Choroid plexus epithelial cell (primary cell): ENCODE data around the gene COX10.

Experiments used
- DNase-seq: peaks from one replicate; pipeline ENCODE4 v3.0.0-alpha.2; 2010; ENCODE audit warnings: low read depth
- H3K4me3 ChIP-seq: 2 replicates; pipeline ENCODE4 v1.5.1; 2011; ENCODE audit warnings: low read depth, mild to moderate bottlenecking, control low read depth, low read length, moderate library complexity
- CTCF ChIP-seq: conservative IDR thresholded peaks from 2 replicates; pipeline ENCODE4 v1.5.1; 2011; ENCODE audit warnings: low read depth, mild to moderate bottlenecking, control low read depth, inconsistent platforms, low read length, moderate library complexity

COX10 gene

GRCh38 chr17:14205380-14205779 lies 136.1 kb downstream of the COX10 start:
- TF ChIP-seq CTCF: no peak
- DNase-seq: no peak
- H3K4me3 ChIP-seq: no peak overlapping the region

GRCh38 chr17:14205992-14206461 lies 136.7 kb downstream of the COX10 start:
- no peak for TF ChIP-seq CTCF
- no peak overlapping the region for H3K4me3 ChIP-seq
- no peak for DNase-seq

- no peak for TF ChIP-seq CTCF
- no peak overlapping the region for H3K4me3 ChIP-seq
Measured at GRCh38 chr17:14206891-14207290, 137.6 kb downstream of the COX10 start.

GRCh38 chr17:14207791-14208190 lies 138.5 kb downstream of the COX10 start:
- DNase-seq: no peak
- no peak overlapping the region for H3K4me3 ChIP-seq
- no peak for TF ChIP-seq CTCF

More at GRCh38 chr17:14206891-14207290, 137.6 kb downstream of the COX10 start:
- DNase-seq: no peak

- TF ChIP-seq CTCF: no peak
- DNase-seq: no peak
Measured at GRCh38 chr17:14209215-14209614, 139.9 kb downstream of the COX10 start.

GRCh38 chr17:14211246-14211645 lies 141.9 kb downstream of the COX10 start:
- DNase-seq: no peak
- H3K4me3 ChIP-seq: no peak overlapping the region
- TF ChIP-seq CTCF: no peak

More at GRCh38 chr17:14209215-14209614, 139.9 kb downstream of the COX10 start:
- no peak overlapping the region for H3K4me3 ChIP-seq

- H3K4me3 ChIP-seq: no peak overlapping the region
- TF ChIP-seq CTCF: peak; percentile 75
- peak; percentile 38 for DNase-seq
Measured at GRCh38 chr17:14211801-14212200, 142.5 kb downstream of the COX10 start.
